Heart right ventricle (tissue), 16 donors: ENCODE data around the gene SH2D1A. TPM values are rescaled to one million over a fixed set of nuclear protein-coding genes. Genes with fewer than 3 reads are reported as not detected.

Source experiments
- ATAC-seq, 8 donors: fragments of 200-7000 bp; cut with Tn5 transposase; one replicate each; pipeline ENCODE4 v1.9.1; 2020; ENCODE audit warnings: mild to moderate bottlenecking in 8 of 8, moderate library complexity in 8 of 8, moderate number of reproducible peaks in 1 of 8
- DNase-seq, 2 donors: peaks; one replicate each; pipeline ENCODE4 v3.0.0-alpha.2; 2020
- H3K27ac ChIP-seq, 10 donors: fragments of 200-600 bp; sonication (generic) in 2 of 10; one replicate each; pipeline versions ENCODE4 v1.5.0 to v1.8.0; 2020 to 2022; ENCODE audit warnings: mild to moderate bottlenecking in 3 of 10
- H3K27me3 ChIP-seq, 7 donors: fragments of 200-600 bp; one replicate each; pipeline ENCODE4 v1.8.0; 2021 to 2022; ENCODE audit warnings: mild to moderate bottlenecking in 2 of 7
- H3K36me3 ChIP-seq, 9 donors: fragments of 200-600 bp; sonication (generic) in 1 of 9; one replicate each; pipeline versions ENCODE4 v1.5.0 to v1.8.0; 2020 to 2022; ENCODE audit warnings: mild to moderate bottlenecking in 2 of 9
- H3K4me1 ChIP-seq, 9 donors: fragments of 200-600 bp; sonication (generic) in 1 of 9; one replicate each; pipeline versions ENCODE4 v1.5.0 to v1.8.0; 2020 to 2022; ENCODE audit warnings: mild to moderate bottlenecking in 4 of 9
- H3K4me3 ChIP-seq, 10 donors: fragments of 200-600 bp; sonication (generic) in 2 of 10; one replicate each; pipeline versions ENCODE4 v1.5.0 to v1.8.0; 2020 to 2022; ENCODE audit warnings: mild to moderate bottlenecking in 7 of 10, moderate library complexity in 2 of 10
- H3K9me3 ChIP-seq, 11 donors: fragments of 200-600 bp in 10 of 11; sonication (generic) in 2 of 11; one replicate each; pipeline versions ENCODE4 v1.5.0 to v1.8.0; 2013 to 2022; ENCODE audit warnings: mild to moderate bottlenecking in 2 of 11, control low read depth in 1 of 11, moderate library complexity in 1 of 11
- WGBS, 2 donors: extraction: QIAGEN DNeasy Blood & Tissue Kit; methylation state at CpG; one replicate each; pipeline ENCODE4 v1.1.7; 2013; ENCODE audit warnings: inconsistent platforms in 1 of 2; 5-methylcytosine and 5-hydroxymethylcytosine counted together
- intact Hi-C, 10 donors: fragments of 100-400 bp; cut with DNase I; formaldehyde crosslinking; loops; one replicate each; pipeline versions ENCODE4 v1.11.1 to v1.14.2; 2022
- polyA plus RNA-seq, 2 donors: library from polyadenylated mRNA; stranded (reverse); fragments of 200-250 nt; gene quantifications; one replicate each; pipeline ENCODE4 v1.2.3, GENCODE V29; 2013
- total RNA-seq, 10 donors: library from RNA; stranded (reverse); fragmentation: NEBNext Ultra II Directional in 3 of 10; extraction: Animal tissue kit (Norgen Biotek cat#: 25700) in 3 of 10; gene quantifications; one replicate each; pipeline versions ENCODE4 v1.2.1 to v1.2.4, GENCODE V29; 2021 to 2023
- TF ChIP-seq, protein P1 (sequence below), 9 donors: fragments of 200-600 bp; sonication (generic) in 2 of 9; IDR thresholded peaks; one replicate each; pipeline versions ENCODE4 v1.5.0 to v1.8.0; 2021 to 2022; ENCODE audit warnings: antibody characterized with exemption in 9 of 9, mild to moderate bottlenecking in 5 of 9, moderate library complexity in 1 of 9
- donor health status: Arrhythmogenic right ventricular cardiomyopathy.
- donor health status: ischemic (EF 13 %, LVEDD 7.1; RV severe dilation, severe dysfunction).
- donor health status: healthy with polysubstance abuse.
- donor health status: DM: no; HTN: yes; CAD: no.
- donor health status: DM: no; HTN: no; CAD: no.
- donor health status: ischemic (EF 25% LVEDD 6.9; RV normal size, moderate dysfunction).
- donor health status: ischemic (EF 25% LVEDD 5.7; RV mildly dilated, moderate dysfunction).
- donor health status: healthy.
- donor health status: DM: yes; HTN: yes; CAD: no.
- donor health status: Ischemic cardiomyopathy.
- donor health status: ischemic (EF 35%, LVEDD 5.7; RV mildly dilated, moderate dysfunction).
- donor health status: nonischemic (EF 11% LVEDD 7.7; RV severe dilation, severe dysfunction).
- donor health status: DM: yes; HTN: yes; CAD: no.
- donor health status: PGD.
- donor health status: ischemic (EF 29% LVEDD 5.4; RV normal size, mild dysfunction).
- donor health status: nonischemic (EF 23%, LVEDD 6.1; RV moderate dilation, normal function).

SH2D1A gene
- total and polyA plus RNA-seq, 12 donors, result 0.03 to 1.6 (median 0.13) TPM; not detected in 5

DNA sequence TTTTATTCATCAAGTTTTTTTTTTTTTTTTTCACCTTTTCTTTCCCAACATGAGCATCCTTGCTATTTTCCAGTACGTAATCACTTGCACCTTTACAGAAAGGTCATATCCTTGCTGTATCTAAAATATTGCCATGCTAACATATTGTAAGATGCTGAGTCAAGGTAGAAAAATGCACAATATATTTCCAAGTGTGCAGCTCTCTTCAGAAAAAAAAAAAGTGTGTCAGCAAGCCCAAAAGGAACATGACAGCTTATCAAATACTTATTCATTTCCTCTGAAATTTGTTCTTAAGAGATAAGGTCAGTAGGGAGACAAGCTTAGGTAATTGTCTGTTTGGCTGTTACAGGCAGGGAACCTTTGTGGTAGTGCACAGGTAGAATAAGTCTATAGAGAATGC lies 27.0 kb downstream of the SH2D1A start:
- H3K4me3 ChIP-seq, result no peak overlapping the region
- no peaks in the 10 kb centered on the region for H3K27me3 ChIP-seq
- no peak overlapping the region for H3K27ac ChIP-seq
- H3K4me1 ChIP-seq, result no peaks in the 10 kb centered on the region
- TF ChIP-seq, protein P1, sequence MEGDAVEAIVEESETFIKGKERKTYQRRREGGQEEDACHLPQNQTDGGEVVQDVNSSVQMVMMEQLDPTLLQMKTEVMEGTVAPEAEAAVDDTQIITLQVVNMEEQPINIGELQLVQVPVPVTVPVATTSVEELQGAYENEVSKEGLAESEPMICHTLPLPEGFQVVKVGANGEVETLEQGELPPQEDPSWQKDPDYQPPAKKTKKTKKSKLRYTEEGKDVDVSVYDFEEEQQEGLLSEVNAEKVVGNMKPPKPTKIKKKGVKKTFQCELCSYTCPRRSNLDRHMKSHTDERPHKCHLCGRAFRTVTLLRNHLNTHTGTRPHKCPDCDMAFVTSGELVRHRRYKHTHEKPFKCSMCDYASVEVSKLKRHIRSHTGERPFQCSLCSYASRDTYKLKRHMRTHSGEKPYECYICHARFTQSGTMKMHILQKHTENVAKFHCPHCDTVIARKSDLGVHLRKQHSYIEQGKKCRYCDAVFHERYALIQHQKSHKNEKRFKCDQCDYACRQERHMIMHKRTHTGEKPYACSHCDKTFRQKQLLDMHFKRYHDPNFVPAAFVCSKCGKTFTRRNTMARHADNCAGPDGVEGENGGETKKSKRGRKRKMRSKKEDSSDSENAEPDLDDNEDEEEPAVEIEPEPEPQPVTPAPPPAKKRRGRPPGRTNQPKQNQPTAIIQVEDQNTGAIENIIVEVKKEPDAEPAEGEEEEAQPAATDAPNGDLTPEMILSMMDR (IDR thresholded peaks at IDR 0.05), result no peak
- ATAC-seq, result no peak
- intact Hi-C loops, result no loop called here
- DNase-seq, result no peak
- 67 to 78% methylated on average over 1 of the region's 1 CpG for WGBS, 2 donors
- H3K36me3 ChIP-seq, result no peaks in the 10 kb centered on the region
- H3K9me3 ChIP-seq, result no peaks in the 10 kb centered on the region

DNA sequence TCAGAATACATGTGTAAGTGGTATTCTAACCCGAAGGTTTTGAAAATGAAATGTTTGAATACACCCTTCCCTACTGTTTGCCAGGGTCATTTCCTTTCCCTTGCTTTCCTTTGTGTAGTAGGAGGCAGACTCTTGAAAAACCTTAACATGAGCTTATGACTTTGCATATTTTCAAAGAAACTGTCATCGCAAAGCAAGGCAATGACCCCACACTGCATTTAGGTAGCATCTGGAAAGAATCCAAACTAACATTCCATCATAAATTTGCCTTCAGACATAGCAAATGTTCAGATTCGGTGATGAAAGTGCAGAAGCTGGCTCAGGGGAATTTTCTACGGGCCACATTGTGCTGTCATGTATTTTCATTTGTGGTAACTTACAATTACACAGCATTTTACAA lies 32.3 kb downstream of the SH2D1A start:
- peaks cover 0 to 11% (median 0%) of the 10 kb centered on the region in 7 donors for H3K27me3 ChIP-seq
- no peaks in the 10 kb centered on the region for H3K9me3 ChIP-seq
- DNase-seq (no peak), ATAC-seq (no peak)
- intact Hi-C loops, result no loop called here
- no peak overlapping the region for H3K4me3 ChIP-seq
- no peak overlapping the region for H3K27ac ChIP-seq
- TF ChIP-seq, protein P1 (IDR thresholded peaks at IDR 0.05), result no peak
- 61% methylated on average over 4 of the region's 4 CpGs for WGBS, 2 donors
- H3K4me1 ChIP-seq, result no peaks in the 10 kb centered on the region
- H3K36me3 ChIP-seq, result no peaks in the 10 kb centered on the region

DNA sequence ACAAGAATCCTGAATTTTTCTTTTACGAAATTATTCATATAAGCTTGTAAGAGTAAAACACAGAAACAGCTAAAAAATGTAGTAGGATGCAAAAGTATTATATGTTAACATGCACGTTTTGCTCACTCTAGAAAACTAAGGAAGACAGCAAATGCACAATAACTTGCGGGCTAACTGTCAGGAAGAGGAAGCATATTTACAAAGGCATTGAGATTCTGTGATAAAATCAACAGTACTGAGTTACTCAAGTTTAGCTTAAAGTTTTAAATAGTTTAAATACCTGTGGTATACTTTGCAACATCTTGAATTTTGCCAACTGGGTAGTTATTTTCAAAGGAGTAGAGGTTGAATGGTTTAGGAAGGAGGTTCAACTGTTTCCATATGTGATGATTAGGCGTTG lies 37.0 kb downstream of the SH2D1A start:
- TF ChIP-seq, protein P1 (IDR thresholded peaks at IDR 0.05), result no peak
- Histone ChIP-seq H3K27ac (no peak overlapping the region), H3K9me3 (no peaks in the 10 kb centered on the region), H3K36me3 (no peaks in the 10 kb centered on the region), H3K27me3 (peaks cover 0 to 19% (median 0%) of the 10 kb centered on the region in 7 donors), H3K4me3 (no peak overlapping the region), H3K4me1 (no peaks in the 10 kb centered on the region)
- no peak for DNase-seq
- no peak for ATAC-seq
- 79 to 86% methylated on average over 4 of the region's 4 CpGs for WGBS, 2 donors
- intact Hi-C loops, result loop anchor here in 1 of 10 donors (10.0 kb wide), 1 partner anchor 169 kb away; no protein-coding TSS in a partner anchor

DNA sequence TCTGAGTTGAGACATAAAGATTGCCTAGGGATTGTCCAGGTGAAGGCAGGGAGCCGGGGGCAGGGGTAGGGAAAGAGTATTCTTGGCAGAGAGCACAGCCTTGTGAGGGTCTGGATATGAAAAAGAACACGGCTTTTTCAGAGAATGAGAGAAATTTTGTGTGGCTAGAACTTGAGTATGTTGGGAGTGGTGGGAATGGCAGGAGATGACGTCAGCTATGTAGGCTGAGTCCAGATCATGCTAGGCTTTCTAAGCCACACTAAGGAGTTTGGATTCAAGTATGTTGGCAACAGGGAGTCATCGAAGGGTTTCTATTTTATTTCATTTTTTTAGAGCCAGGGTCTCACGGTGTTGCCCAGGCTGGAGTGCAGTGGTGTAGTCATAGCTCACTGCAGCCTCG lies 40.0 kb downstream of the SH2D1A start:
- TF ChIP-seq, protein P1 (IDR thresholded peaks at IDR 0.05), result no peak
- H3K4me1 ChIP-seq, result no peaks in the 10 kb centered on the region
- H3K4me3 ChIP-seq, result no peak overlapping the region
- H3K27me3 ChIP-seq, result peaks cover 0 to 20% (median 0%) of the 10 kb centered on the region in 7 donors
- WGBS, 2 donors, result 81 to 85% methylated on average over 5 to 6 of the region's 6 CpGs
- ATAC-seq, result no peak
- no peak for DNase-seq
- no peaks in the 10 kb centered on the region for H3K9me3 ChIP-seq
- H3K36me3 ChIP-seq, result no peaks in the 10 kb centered on the region
- intact Hi-C loops, result loop anchor here in 2 of 10 donors (1.0 to 10.0 kb wide), 2 partner anchors 28 to 172 kb away; no protein-coding TSS in a partner anchor
- H3K27ac ChIP-seq, result no peak overlapping the region
